Liver (tissue), 3 donors: ENCODE measurements around the gene MRPL3.

Experiments
- TAF1 ChIP-seq: conservative IDR thresholded peaks from 2 replicates; pipeline ENCODE4 v1.6.1; 2016; ENCODE audit warnings: antibody characterized with exemption, mild to moderate bottlenecking
- TF ChIP-seq, protein P1 (sequence below): fragments of 150-350 bp; IDR thresholded peaks from 2 replicates; pipeline ENCODE4 v1.5.1; 2017; ENCODE audit warnings: improper control_type of control experiment, low read depth, low read length; ENCODE audit not compliant: missing input control
- TF ChIP-seq, protein P2 (sequence below): IDR thresholded peaks from 2 replicates; pipeline ENCODE4 v1.6.1; 2016; ENCODE audit warnings: antibody characterized with exemption, mild to moderate bottlenecking
- donor health status: healthy.
- donor health status: healthy.

- no peak for TF ChIP-seq TAF1
- TF ChIP-seq, protein P1, sequence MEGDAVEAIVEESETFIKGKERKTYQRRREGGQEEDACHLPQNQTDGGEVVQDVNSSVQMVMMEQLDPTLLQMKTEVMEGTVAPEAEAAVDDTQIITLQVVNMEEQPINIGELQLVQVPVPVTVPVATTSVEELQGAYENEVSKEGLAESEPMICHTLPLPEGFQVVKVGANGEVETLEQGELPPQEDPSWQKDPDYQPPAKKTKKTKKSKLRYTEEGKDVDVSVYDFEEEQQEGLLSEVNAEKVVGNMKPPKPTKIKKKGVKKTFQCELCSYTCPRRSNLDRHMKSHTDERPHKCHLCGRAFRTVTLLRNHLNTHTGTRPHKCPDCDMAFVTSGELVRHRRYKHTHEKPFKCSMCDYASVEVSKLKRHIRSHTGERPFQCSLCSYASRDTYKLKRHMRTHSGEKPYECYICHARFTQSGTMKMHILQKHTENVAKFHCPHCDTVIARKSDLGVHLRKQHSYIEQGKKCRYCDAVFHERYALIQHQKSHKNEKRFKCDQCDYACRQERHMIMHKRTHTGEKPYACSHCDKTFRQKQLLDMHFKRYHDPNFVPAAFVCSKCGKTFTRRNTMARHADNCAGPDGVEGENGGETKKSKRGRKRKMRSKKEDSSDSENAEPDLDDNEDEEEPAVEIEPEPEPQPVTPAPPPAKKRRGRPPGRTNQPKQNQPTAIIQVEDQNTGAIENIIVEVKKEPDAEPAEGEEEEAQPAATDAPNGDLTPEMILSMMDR: no peak
- TF ChIP-seq, protein P2, sequence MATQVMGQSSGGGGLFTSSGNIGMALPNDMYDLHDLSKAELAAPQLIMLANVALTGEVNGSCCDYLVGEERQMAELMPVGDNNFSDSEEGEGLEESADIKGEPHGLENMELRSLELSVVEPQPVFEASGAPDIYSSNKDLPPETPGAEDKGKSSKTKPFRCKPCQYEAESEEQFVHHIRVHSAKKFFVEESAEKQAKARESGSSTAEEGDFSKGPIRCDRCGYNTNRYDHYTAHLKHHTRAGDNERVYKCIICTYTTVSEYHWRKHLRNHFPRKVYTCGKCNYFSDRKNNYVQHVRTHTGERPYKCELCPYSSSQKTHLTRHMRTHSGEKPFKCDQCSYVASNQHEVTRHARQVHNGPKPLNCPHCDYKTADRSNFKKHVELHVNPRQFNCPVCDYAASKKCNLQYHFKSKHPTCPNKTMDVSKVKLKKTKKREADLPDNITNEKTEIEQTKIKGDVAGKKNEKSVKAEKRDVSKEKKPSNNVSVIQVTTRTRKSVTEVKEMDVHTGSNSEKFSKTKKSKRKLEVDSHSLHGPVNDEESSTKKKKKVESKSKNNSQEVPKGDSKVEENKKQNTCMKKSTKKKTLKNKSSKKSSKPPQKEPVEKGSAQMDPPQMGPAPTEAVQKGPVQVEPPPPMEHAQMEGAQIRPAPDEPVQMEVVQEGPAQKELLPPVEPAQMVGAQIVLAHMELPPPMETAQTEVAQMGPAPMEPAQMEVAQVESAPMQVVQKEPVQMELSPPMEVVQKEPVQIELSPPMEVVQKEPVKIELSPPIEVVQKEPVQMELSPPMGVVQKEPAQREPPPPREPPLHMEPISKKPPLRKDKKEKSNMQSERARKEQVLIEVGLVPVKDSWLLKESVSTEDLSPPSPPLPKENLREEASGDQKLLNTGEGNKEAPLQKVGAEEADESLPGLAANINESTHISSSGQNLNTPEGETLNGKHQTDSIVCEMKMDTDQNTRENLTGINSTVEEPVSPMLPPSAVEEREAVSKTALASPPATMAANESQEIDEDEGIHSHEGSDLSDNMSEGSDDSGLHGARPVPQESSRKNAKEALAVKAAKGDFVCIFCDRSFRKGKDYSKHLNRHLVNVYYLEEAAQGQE: no peak
These were observed 81.5 kb downstream of the MRPL3 start for GRCh38 chr3:131421301-131421700.
